ENCODE measurements around the gene ATF1.

ATF1 gene

DNA sequence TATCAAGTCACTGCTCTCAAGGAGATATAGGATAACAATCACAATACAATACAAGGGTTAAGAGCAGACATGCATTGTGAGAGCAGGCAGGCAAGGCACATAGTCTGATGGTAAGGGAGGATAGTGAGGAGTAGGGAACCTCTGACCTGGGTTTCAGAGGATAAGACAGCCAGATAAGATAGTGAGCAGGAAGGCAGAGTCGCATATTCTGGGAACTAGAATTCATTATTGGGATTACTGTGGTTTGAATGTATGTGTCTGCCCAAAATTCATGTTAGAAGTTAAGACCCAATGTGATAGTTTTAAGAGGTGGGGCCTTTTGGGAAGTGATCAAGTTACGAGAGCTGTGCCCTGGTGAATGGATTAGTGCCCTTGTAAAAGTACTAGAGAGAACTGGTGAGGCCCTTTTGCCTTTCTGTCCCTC is 14.4 kb upstream of the ATF1 start:
- Histone ChIP-seq H3K27me3 (ENCODE audit: control insufficient read depth, low read length) (no peaks in the 10 kb centered on the region), H3K9me3 (ENCODE audit: control insufficient read depth, insufficient read depth, low read length) (no peaks in the 10 kb centered on the region), H3K4me2 (ENCODE audit: low read length) (no peak overlapping the region), H3K4me1 (ENCODE audit: control insufficient read depth, low read length) (no peaks in the 10 kb centered on the region), H3K79me2 (ENCODE audit: control insufficient read depth, low read length) (no peaks in the 10 kb centered on the region), H4K20me1 (ENCODE audit: control insufficient read depth, insufficient read depth, low read depth, low read length) (no peaks in the 10 kb centered on the region), H3K9me2 (replicated peaks; ENCODE audit: control insufficient read depth, low read length) (no peaks in the 10 kb centered on the region), H3K36me3 (ENCODE audit: control insufficient read depth, low read length) (peaks cover 14% of the 10 kb centered on the region), H3K27ac (ENCODE audit: low read depth, low read length) (no peak overlapping the region), H3F3A (ENCODE audit: control insufficient read depth, insufficient read depth) (peaks cover 7% of the 10 kb centered on the region; the same call in 1 of the 2 replicates), H3K4me3 (ENCODE audit: low read length) (no peak overlapping the region)
- TF ChIP-seq, protein P1, sequence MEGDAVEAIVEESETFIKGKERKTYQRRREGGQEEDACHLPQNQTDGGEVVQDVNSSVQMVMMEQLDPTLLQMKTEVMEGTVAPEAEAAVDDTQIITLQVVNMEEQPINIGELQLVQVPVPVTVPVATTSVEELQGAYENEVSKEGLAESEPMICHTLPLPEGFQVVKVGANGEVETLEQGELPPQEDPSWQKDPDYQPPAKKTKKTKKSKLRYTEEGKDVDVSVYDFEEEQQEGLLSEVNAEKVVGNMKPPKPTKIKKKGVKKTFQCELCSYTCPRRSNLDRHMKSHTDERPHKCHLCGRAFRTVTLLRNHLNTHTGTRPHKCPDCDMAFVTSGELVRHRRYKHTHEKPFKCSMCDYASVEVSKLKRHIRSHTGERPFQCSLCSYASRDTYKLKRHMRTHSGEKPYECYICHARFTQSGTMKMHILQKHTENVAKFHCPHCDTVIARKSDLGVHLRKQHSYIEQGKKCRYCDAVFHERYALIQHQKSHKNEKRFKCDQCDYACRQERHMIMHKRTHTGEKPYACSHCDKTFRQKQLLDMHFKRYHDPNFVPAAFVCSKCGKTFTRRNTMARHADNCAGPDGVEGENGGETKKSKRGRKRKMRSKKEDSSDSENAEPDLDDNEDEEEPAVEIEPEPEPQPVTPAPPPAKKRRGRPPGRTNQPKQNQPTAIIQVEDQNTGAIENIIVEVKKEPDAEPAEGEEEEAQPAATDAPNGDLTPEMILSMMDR (IDR thresholded peaks at IDR 0.05; ENCODE audit: low read depth, low read length, poor library complexity, severe bottlenecking) = no peak
- no peak for TF ChIP-seq EZH2phosphoT487 (IDR thresholded peaks at IDR 0.05; ENCODE audit: borderline replicate concordance, low read length)

- H3K9me2 ChIP-seq (replicated peaks; ENCODE audit: control insufficient read depth, low read length) = no peaks in the 10 kb centered on the region
Observed at GRCh38 chr12:50750366-50750765, 13.5 kb upstream of the ATF1 start.

GRCh38 chr12:50751948-50752721 is 11.8 kb upstream of the ATF1 start:
- no peaks in the 10 kb centered on the region for H3K79me2 ChIP-seq (ENCODE audit: control insufficient read depth, low read length)
- H3K27ac ChIP-seq (ENCODE audit: low read depth, low read length) = no peak overlapping the region
- no peaks in the 10 kb centered on the region for H4K20me1 ChIP-seq (ENCODE audit: control insufficient read depth, insufficient read depth, low read depth, low read length)
- H3K27me3 ChIP-seq (ENCODE audit: control insufficient read depth, low read length) = no peaks in the 10 kb centered on the region
- H3K9me2 ChIP-seq (replicated peaks; ENCODE audit: control insufficient read depth, low read length) = no peaks in the 10 kb centered on the region
- no peak overlapping the region for H3K4me2 ChIP-seq (ENCODE audit: low read length)
- no peaks in the 10 kb centered on the region for H3K4me1 ChIP-seq (ENCODE audit: control insufficient read depth, low read length)
- no peak overlapping the region for H3K4me3 ChIP-seq (ENCODE audit: low read length)
- peaks cover 5% of the 10 kb centered on the region; the same call in 1 of the 2 replicates for H3F3A ChIP-seq (ENCODE audit: control insufficient read depth, insufficient read depth)
- TF ChIP-seq, protein P1 (IDR thresholded peaks at IDR 0.05; ENCODE audit: low read depth, low read length, poor library complexity, severe bottlenecking) = no peak
- no peak for TF ChIP-seq EZH2phosphoT487 (IDR thresholded peaks at IDR 0.05; ENCODE audit: borderline replicate concordance, low read length)
- 0 out of 2 replicates have a peak, but pooled peaks cover 3% of the 10 kb centered on the region for H3K36me3 ChIP-seq (ENCODE audit: control insufficient read depth, low read length)
- H3K9me3 ChIP-seq (ENCODE audit: control insufficient read depth, insufficient read depth, low read length) = no peaks in the 10 kb centered on the region

More at GRCh38 chr12:50750366-50750765, 13.5 kb upstream of the ATF1 start:
- Histone ChIP-seq H3K4me1 (ENCODE audit: control insufficient read depth, low read length) (no peaks in the 10 kb centered on the region), H3K36me3 (ENCODE audit: control insufficient read depth, low read length) (peaks cover 7% of the 10 kb centered on the region; the same call in 1 of the 2 replicates), H3K79me2 (ENCODE audit: control insufficient read depth, low read length) (no peaks in the 10 kb centered on the region), H3K27me3 (ENCODE audit: control insufficient read depth, low read length) (no peaks in the 10 kb centered on the region), H3K9me3 (ENCODE audit: control insufficient read depth, insufficient read depth, low read length) (no peaks in the 10 kb centered on the region), H4K20me1 (ENCODE audit: control insufficient read depth, insufficient read depth, low read depth, low read length) (no peaks in the 10 kb centered on the region), H3K4me3 (ENCODE audit: low read length) (no peak overlapping the region), H3K4me2 (ENCODE audit: low read length) (no peak overlapping the region), H3F3A (ENCODE audit: control insufficient read depth, insufficient read depth) (peaks cover 5% of the 10 kb centered on the region; the same call in 1 of the 2 replicates), H3K27ac (ENCODE audit: low read depth, low read length) (no peak overlapping the region)
- no peak for TF ChIP-seq EZH2phosphoT487 (IDR thresholded peaks at IDR 0.05; ENCODE audit: borderline replicate concordance, low read length)
- TF ChIP-seq, protein P1 (IDR thresholded peaks at IDR 0.05; ENCODE audit: low read depth, low read length, poor library complexity, severe bottlenecking) = no peak

Measured in DOHH2 (cell line).